Right lobe of liver (tissue), 6 donors: ENCODE results near the gene POLR3H. TPM values are rescaled to one million over a fixed set of nuclear protein-coding genes. Genes with fewer than 3 reads are reported as not detected.

ENCODE experiments used
- ATAC-seq, 4 donors: fragments of 200-7000 bp; cut with Tn5 transposase; one replicate each; pipeline ENCODE4 v1.9.1; 2020; ENCODE audit warnings: mild to moderate bottlenecking in 4 of 4, moderate library complexity in 4 of 4
- DNase-seq, 3 donors: peaks; one replicate each; pipeline ENCODE4 v3.0.0-alpha.2; 2020
- H3K27ac ChIP-seq, 3 donors: fragments of 200-600 bp; one replicate each; pipeline ENCODE4 v1.8.0; 2022
- H3K27me3 ChIP-seq, 2 donors: fragments of 200-600 bp; one replicate each; pipeline ENCODE4 v1.8.0; 2022
- H3K36me3 ChIP-seq, 4 donors: fragments of 200-600 bp; sonication (generic) in 1 of 4; one replicate each; pipeline versions ENCODE4 v1.5.1 to v1.8.0; 2017 to 2022; ENCODE audit warnings: control low read depth in 1 of 4
- H3K4me1 ChIP-seq, 4 donors: fragments of 200-600 bp; sonication (generic) in 1 of 4; one replicate each; pipeline versions ENCODE4 v1.5.1 to v1.8.0; 2017 to 2022; ENCODE audit warnings: control low read depth in 1 of 4
- H3K4me3 ChIP-seq, 3 donors: fragments of 200-600 bp; one replicate each; pipeline ENCODE4 v1.8.0; 2022
- H3K9me3 ChIP-seq, 4 donors: fragments of 200-600 bp; sonication (generic) in 1 of 4; one replicate each; pipeline versions ENCODE4 v1.5.1 to v1.8.0; 2017 to 2022; ENCODE audit warnings: control low read depth in 1 of 4
- CTCF ChIP-seq, 4 donors: fragments of 200-600 bp in 3 of 4; fragments of 450-650 bp in 1 of 4; IDR thresholded peaks; one replicate each; pipeline versions ENCODE4 v1.5.1 to v1.8.0; 2016 to 2022; ENCODE audit warnings: antibody characterized with exemption in 4 of 4, mild to moderate bottlenecking in 2 of 4
- POLR2A ChIP-seq: fragments of 450-650 bp; IDR thresholded peaks from one replicate; pipeline ENCODE4 v1.6.1; 2017; ENCODE audit warnings: antibody characterized with exemption, mild to moderate bottlenecking
- WGBS: methylation state at CpG from one replicate; pipeline ENCODE4 v1.1.6; 2018; ENCODE audit warnings: low coverage, low lambda C conversion rate; ENCODE audit not compliant: insufficient coverage; ENCODE audit errors: missing lambda C conversion rate; 5-methylcytosine and 5-hydroxymethylcytosine counted together
- intact Hi-C, 2 donors: fragments of 100-400 bp; cut with DNase I; formaldehyde crosslinking; loops; one replicate each; pipeline versions ENCODE4 v1.11.2 to v1.14.1; 2022
- total RNA-seq, 6 experiments: library from RNA; depleted of rRNA in 2 of 6; stranded (reverse); fragments of >200 nt in 2 of 6; fragmentation: NEBNext Ultra II Directional in 3 of 6; extraction: Animal tissue kit (Norgen Biotek cat#: 25700) in 3 of 6; gene quantifications; one replicate each; pipeline versions ENCODE4 v1.1.0 to v1.2.4, GENCODE V29; 2016 to 2023
- donor health status: DM: no; HTN: yes; CAD: no.
- donor health status: DM: no; HTN: no; CAD: no.
- donor health status: DM: no; HTN: no; CAD: no.
- donor health status: DM: no; HTN: yes; CAD: no.
- donor health status: DM: no; HTN: yes; CAD: no.

POLR3H gene
- total RNA-seq, 6 experiments from 2014 or later, result 9.5 to 23.0 (median 18.0) TPM

GRCh38 chr22:41528938-41529561, 15.2 kb downstream of the POLR3H start:
- TF ChIP-seq CTCF (IDR thresholded peaks at IDR 0.05) (no peak), POLR2A (no peak)
- intact Hi-C loops, result no loop called here
- ATAC-seq, result no peak

GRCh38 chr22:41528132-41528766, 16.0 kb downstream of the POLR3H start:
- DNase-seq (no peak), ATAC-seq (no peak)
- Histone ChIP-seq H3K4me1 (peaks cover 0 to 35% (median 16%) of the 10 kb centered on the region in 4 donors), H3K4me3 (no peak overlapping the region), H3K27ac (no peak overlapping the region), H3K27me3 (no peaks in the 10 kb centered on the region), H3K36me3 (peaks cover 0 to 68% (median 19%) of the 10 kb centered on the region in 4 donors), H3K9me3 (no peaks in the 10 kb centered on the region)
- WGBS, result 82% methylated on average over 4 of the region's 16 CpGs
- TF ChIP-seq POLR2A (no peak), CTCF (IDR thresholded peaks at IDR 0.05) (no peak)
- intact Hi-C loops, result no loop called here

More at GRCh38 chr22:41528938-41529561, 15.2 kb downstream of the POLR3H start:
- 41% methylated on average over 2 of the region's 13 CpGs for WGBS
- Histone ChIP-seq H3K4me1 (peaks cover 0 to 27% (median 12%) of the 10 kb centered on the region in 4 donors), H3K27ac (no peak overlapping the region), H3K4me3 (no peak overlapping the region), H3K27me3 (no peaks in the 10 kb centered on the region), H3K9me3 (no peaks in the 10 kb centered on the region), H3K36me3 (peaks cover 0 to 69% (median 19%) of the 10 kb centered on the region in 4 donors)
- no peak for DNase-seq

GRCh38 chr22:41526830-41527799, 17.2 kb downstream of the POLR3H start:
- peak; percentile 35 to 51 (median 46) for ATAC-seq
- DNase-seq, result peak; percentile 52 to 72 (median 69)
- TF ChIP-seq POLR2A, result no peak
- TF ChIP-seq CTCF (IDR thresholded peaks at IDR 0.05), result peak; percentile 72 to 91 (median 86)
- intact Hi-C loops, result no loop called here
- no peaks in the 10 kb centered on the region for H3K9me3 ChIP-seq
- peak overlapping the region in 2 of 3 donors; percentile 73 to 83 for H3K27ac ChIP-seq
- no peak overlapping the region for H3K4me3 ChIP-seq
- WGBS, result 47% methylated on average over 8 of the region's 32 CpGs
- peaks cover 0 to 65% (median 19%) of the 10 kb centered on the region in 4 donors for H3K36me3 ChIP-seq
- no peaks in the 10 kb centered on the region for H3K27me3 ChIP-seq
- peaks cover 0 to 46% (median 21%) of the 10 kb centered on the region in 4 donors for H3K4me1 ChIP-seq

GRCh38 chr22:41526226-41526829, 17.9 kb downstream of the POLR3H start:
- intact Hi-C loops, result no loop called here
- TF ChIP-seq CTCF (IDR thresholded peaks at IDR 0.05) (no peak), POLR2A (no peak)
- peak overlapping the region in 2 of 3 donors; percentile 73 to 83 for H3K27ac ChIP-seq
- peaks cover 0 to 58% (median 19%) of the 10 kb centered on the region in 4 donors for H3K36me3 ChIP-seq
- peaks cover 0 to 46% (median 21%) of the 10 kb centered on the region in 4 donors for H3K4me1 ChIP-seq
- ATAC-seq, result no peak
- WGBS, result 22% methylated on average over 11 of the region's 12 CpGs
- no peak for DNase-seq
- H3K9me3 ChIP-seq, result no peaks in the 10 kb centered on the region
- no peak overlapping the region for H3K4me3 ChIP-seq
- no peaks in the 10 kb centered on the region for H3K27me3 ChIP-seq
